Stomach (tissue), 9 donors: ENCODE measurements around the gene FCRL3. TPM values are rescaled to one million over a fixed set of nuclear protein-coding genes. Genes with fewer than 3 reads are reported as not detected.

Experiments used
- DNase-seq, 2 donors: peaks; one replicate each; pipeline versions ENCODE4 v3.0.0 to v3.0.0-alpha.2; 2013 to 2019
- H3K27ac ChIP-seq, 5 donors: fragments of 200-600 bp in 4 of 5; sonication (generic) in 4 of 5; one replicate each; pipeline ENCODE4 v1.5.1; 2013 to 2019; ENCODE audit warnings: mild to moderate bottlenecking in 1 of 5, moderate library complexity in 1 of 5
- H3K27me3 ChIP-seq, 3 donors: fragments of 200-600 bp; sonication (generic); one replicate each; pipeline ENCODE4 v1.5.1; 2017 to 2019; ENCODE audit warnings: mixed run types in 1 of 3
- H3K36me3 ChIP-seq, 4 donors: fragments of 200-600 bp; sonication (generic); 1 replicate in 3 of 4; 2 replicates in 1 of 4; pipeline ENCODE4 v1.5.1; 2016 to 2019
- H3K4me1 ChIP-seq, 4 donors: fragments of 200-600 bp; sonication (generic); one replicate each; pipeline ENCODE4 v1.5.1; 2016 to 2019
- H3K4me3 ChIP-seq, 4 donors: fragments of 200-600 bp; sonication (generic) in 3 of 4; one replicate each; pipeline ENCODE4 v1.5.1; 2016 to 2019; ENCODE audit warnings: mild to moderate bottlenecking in 1 of 4
- H3K9me3 ChIP-seq, 4 donors: fragments of 200-600 bp; sonication (generic); one replicate each; pipeline ENCODE4 v1.5.1; 2016 to 2019
- CTCF ChIP-seq, 7 experiments: fragments of 450-650 bp in 4 of 7; fragments of 200-600 bp in 3 of 7; sonication (generic) in 3 of 7; IDR thresholded peaks; one replicate each; pipeline ENCODE4 v1.5.1; 2016 to 2019; ENCODE audit warnings: antibody characterized with exemption in 7 of 7, control low read depth in 2 of 7, mild to moderate bottlenecking in 1 of 7
- EP300 ChIP-seq: sonication (generic); formaldehyde crosslinking; IDR thresholded peaks from one replicate; pipeline ENCODE4 v1.6.1; 2017; ENCODE audit warnings: antibody characterized with exemption
- POLR2A ChIP-seq, 4 donors: fragments of 450-650 bp; IDR thresholded peaks; one replicate each; pipeline ENCODE4 v1.6.1; 2016; ENCODE audit warnings: antibody characterized with exemption in 4 of 4, control low read depth in 2 of 4, mild to moderate bottlenecking in 1 of 4, moderate library complexity in 1 of 4
- POLR2AphosphoS5 ChIP-seq, 3 donors: sonication (generic); formaldehyde crosslinking; IDR thresholded peaks; one replicate each; pipeline ENCODE4 v1.6.1; 2016; ENCODE audit warnings: antibody characterized with exemption in 3 of 3
- WGBS, 5 donors: extraction: QIAGEN DNeasy Blood & Tissue Kit in 3 of 5; methylation state at CpG; one replicate each; pipeline versions ENCODE4 v1.1.5 to v1.1.7; 2013 to 2018; 5-methylcytosine and 5-hydroxymethylcytosine counted together
- intact Hi-C: fragments of 100-400 bp; cut with DNase I; formaldehyde crosslinking; loops from one replicate; pipeline ENCODE4 v1.15.1; 2023; ENCODE audit warnings: low total_unique reads
- polyA plus RNA-seq, 3 donors: library from polyadenylated mRNA; stranded (reverse); fragments of 200-250 nt; gene quantifications; one replicate each; pipeline ENCODE4 v1.2.3, GENCODE V29; 2013
- total RNA-seq, 5 donors: library from RNA; depleted of rRNA; stranded (reverse); fragments of >200 nt; gene quantifications; one replicate each; pipeline versions ENCODE4 v1.1.0 to v1.2.3, GENCODE V29; 2014 to 2016
- donor health status: healthy with polysubstance abuse.
- donor health status: Bipolar disorder and iron deficiency.
- donor health status: healthy.

The FCRL3 gene
- total and polyA plus RNA-seq, 8 donors = 0.30 to 0.55 TPM; not detected in 6

- intact Hi-C loops = no loop called here
- no peak overlapping the region for H3K4me3 ChIP-seq
- DNase-seq = no peak
- TF ChIP-seq EP300 = no peak
- TF ChIP-seq POLR2A (IDR thresholded peaks at IDR 0.05) = no peak
- no peak for TF ChIP-seq CTCF (IDR thresholded peaks at IDR 0.05)
- no peak for TF ChIP-seq POLR2AphosphoS5 (IDR thresholded peaks at IDR 0.05)
- H3K4me1 ChIP-seq = no peaks in the 10 kb centered on the region
- no peak overlapping the region for H3K27ac ChIP-seq
- H3K36me3 ChIP-seq = no peaks in the 10 kb centered on the region
- WGBS, 5 donors = 49 to 61% (median 57%) methylated on average over 4 of the region's 4 CpGs
- H3K9me3 ChIP-seq = no peaks in the 10 kb centered on the region
- H3K27me3 ChIP-seq = peaks cover 0 to 15% (median 0%) of the 10 kb centered on the region in 3 donors
Observed at GRCh38 chr1:157695417-157695816, 5.2 kb downstream of the FCRL3 start.

GRCh38 chr1:157691285-157691920 lies 9.2 kb downstream of the FCRL3 start:
- peak in 1 of 2 donors; percentile 46 for DNase-seq
- intact Hi-C loops = no loop called here

GRCh38 chr1:157682710-157683437 lies 17.7 kb downstream of the FCRL3 start:
- no peaks in the 10 kb centered on the region for H3K9me3 ChIP-seq
- intact Hi-C loops = no loop called here
- no peaks in the 10 kb centered on the region for H3K27me3 ChIP-seq
- TF ChIP-seq EP300 (no peak), POLR2A (IDR thresholded peaks at IDR 0.05) (no peak), POLR2AphosphoS5 (IDR thresholded peaks at IDR 0.05) (no peak), CTCF (IDR thresholded peaks at IDR 0.05) (no peak)
- H3K27ac ChIP-seq = peak overlapping the region in 1 of 5 donors; percentile 38
- no peak for DNase-seq
- H3K4me1 ChIP-seq = no peaks in the 10 kb centered on the region
- 28 to 47% (median 42%) methylated on average over 5 of the region's 5 CpGs for WGBS, 5 donors
- H3K4me3 ChIP-seq = no peak overlapping the region
- no peaks in the 10 kb centered on the region for H3K36me3 ChIP-seq

More at GRCh38 chr1:157691285-157691920, 9.2 kb downstream of the FCRL3 start:
- H3K4me3 ChIP-seq = no peak overlapping the region
- TF ChIP-seq POLR2AphosphoS5 (IDR thresholded peaks at IDR 0.05) = no peak
- no peak for TF ChIP-seq EP300
- no peak for TF ChIP-seq POLR2A (IDR thresholded peaks at IDR 0.05)
- TF ChIP-seq CTCF (IDR thresholded peaks at IDR 0.05) = peak in 2 of 7 experiments; percentile 24 to 34
- H3K27me3 ChIP-seq = peaks cover 0 to 7% (median 0%) of the 10 kb centered on the region in 3 donors
- no peaks in the 10 kb centered on the region for H3K9me3 ChIP-seq
- H3K36me3 ChIP-seq = no peaks in the 10 kb centered on the region
- H3K4me1 ChIP-seq = no peaks in the 10 kb centered on the region
- no peak overlapping the region for H3K27ac ChIP-seq
- 38 to 44% (median 41%) methylated on average over 5 of the region's 5 CpGs for WGBS, 5 donors

- Histone ChIP-seq H3K4me1 (no peaks in the 10 kb centered on the region), H3K4me3 (no peak overlapping the region), H3K27me3 (no peaks in the 10 kb centered on the region), H3K36me3 (no peaks in the 10 kb centered on the region), H3K9me3 (peaks cover 0 to 10% (median 7%) of the 10 kb centered on the region in 4 donors), H3K27ac (no peak overlapping the region)
- intact Hi-C loops = no loop called here
- WGBS, 5 donors = 62 to 67% (median 66%) methylated on average over 4 of the region's 4 CpGs
- DNase-seq = no peak
- no peak for TF ChIP-seq CTCF (IDR thresholded peaks at IDR 0.05)
- TF ChIP-seq POLR2AphosphoS5 (IDR thresholded peaks at IDR 0.05) = no peak
- TF ChIP-seq POLR2A (IDR thresholded peaks at IDR 0.05) = no peak
- TF ChIP-seq EP300 = no peak
Observed at GRCh38 chr1:157678721-157679120, 21.8 kb downstream of the FCRL3 start.
